ENCODE results near the gene KAT7.

- TF ChIP-seq CTCF (conservative IDR thresholded peaks at IDR 0.05 in 1 of 2, IDR thresholded peaks at IDR 0.05 in 1 of 2; ENCODE audit: extremely low read depth in 1 of 2, insufficient read depth in 1 of 2, low read depth in 1 of 2, low read length in 2 of 2), result no peak
- no peak for TF ChIP-seq EZH2 (IDR thresholded peaks at IDR 0.05; ENCODE audit: borderline replicate concordance, low read length)
Observed at GRCh38 chr17:49776551-49777300, 11.8 kb upstream of the KAT7 start.

All from mammary epithelial cell (primary cell).